NCI-H2196 treated with DMSO at 0.1 percent for 48 hours (cell line): Measurements from ENCODE around the gene DSG2.
"Not testable (repeated sequence)": the region's sequence is repeated elsewhere in the genome, so short reads cannot be mapped to it uniquely, and the experiment has no call there.

Source experiments
- DNase-seq: peaks from one replicate; lab custom pipeline; 2025; ENCODE audit not compliant: unreplicated experiment; lab: John Stamatoyannopoulos, UW

The DSG2 gene

DNA sequence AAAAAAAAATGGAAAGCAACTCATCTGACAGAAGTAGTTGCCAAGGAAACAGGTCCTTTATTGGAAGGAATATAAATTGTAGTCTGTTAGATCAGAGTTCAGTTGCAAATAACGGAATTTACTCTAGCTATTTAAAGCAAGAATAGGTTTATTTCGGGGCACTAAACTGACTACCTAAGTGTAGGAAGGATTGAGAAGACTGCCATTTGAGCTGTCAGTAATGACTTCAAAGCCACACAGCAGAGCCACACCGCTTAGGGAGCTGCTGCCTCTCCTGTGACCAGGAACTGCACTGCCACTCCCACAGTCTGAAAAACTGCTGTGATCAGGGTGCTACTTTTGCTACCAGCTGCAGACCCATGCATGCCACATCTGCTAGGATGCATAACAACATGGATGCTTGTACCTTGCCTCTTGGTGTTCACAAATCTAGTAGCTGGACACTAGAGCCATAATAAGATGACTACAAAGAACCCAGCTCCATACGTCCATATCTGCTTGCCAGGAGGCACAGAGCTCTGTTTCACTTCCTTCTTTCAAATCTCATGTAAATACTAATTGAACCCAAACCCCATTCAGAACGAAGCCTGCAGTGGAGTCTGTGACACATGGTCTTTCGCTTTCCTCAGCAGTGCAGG is 2.2 kb downstream of the DSG2 start:
- no peak for DNase-seq

- DNase-seq = no peak
Measured at GRCh38 chr18:31503011-31503410, 5.0 kb downstream of the DSG2 start.

DNA sequence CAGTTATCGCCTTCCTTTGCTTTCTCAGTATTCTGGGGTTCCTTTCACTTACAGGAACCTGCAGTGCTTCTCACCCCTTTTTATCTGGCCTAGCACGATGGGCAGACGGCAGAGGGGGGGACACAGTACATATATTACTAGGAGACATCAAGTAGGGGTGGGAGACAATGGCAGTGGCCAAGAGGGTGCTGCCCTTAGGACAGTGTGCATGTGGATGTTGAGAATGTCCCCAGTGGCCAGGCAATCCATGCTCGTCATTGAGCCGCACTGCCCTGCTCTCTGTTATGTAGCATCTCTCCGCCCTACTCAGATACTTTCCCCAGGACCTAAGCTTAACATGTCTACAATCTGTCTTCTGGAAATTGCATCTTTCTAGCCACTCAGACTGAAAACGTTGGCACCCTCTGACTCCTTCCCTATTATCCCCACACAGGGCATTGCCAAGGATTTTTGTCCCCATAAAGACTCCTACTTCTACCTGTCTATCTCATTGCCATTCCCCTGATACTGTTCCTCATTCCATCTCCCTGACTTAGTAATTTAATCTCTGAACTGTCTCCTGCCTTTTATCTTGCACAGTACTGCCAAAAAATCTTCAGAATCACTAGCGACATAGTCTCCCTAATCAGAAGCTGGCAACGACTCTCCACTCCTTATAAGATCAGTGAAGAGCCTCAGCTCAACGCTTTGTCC is 6.6 kb downstream of the DSG2 start:
- no peak for DNase-seq

GRCh38 chr18:31505156-31505555 is 7.2 kb downstream of the DSG2 start:
- DNase-seq = no peak

DNA sequence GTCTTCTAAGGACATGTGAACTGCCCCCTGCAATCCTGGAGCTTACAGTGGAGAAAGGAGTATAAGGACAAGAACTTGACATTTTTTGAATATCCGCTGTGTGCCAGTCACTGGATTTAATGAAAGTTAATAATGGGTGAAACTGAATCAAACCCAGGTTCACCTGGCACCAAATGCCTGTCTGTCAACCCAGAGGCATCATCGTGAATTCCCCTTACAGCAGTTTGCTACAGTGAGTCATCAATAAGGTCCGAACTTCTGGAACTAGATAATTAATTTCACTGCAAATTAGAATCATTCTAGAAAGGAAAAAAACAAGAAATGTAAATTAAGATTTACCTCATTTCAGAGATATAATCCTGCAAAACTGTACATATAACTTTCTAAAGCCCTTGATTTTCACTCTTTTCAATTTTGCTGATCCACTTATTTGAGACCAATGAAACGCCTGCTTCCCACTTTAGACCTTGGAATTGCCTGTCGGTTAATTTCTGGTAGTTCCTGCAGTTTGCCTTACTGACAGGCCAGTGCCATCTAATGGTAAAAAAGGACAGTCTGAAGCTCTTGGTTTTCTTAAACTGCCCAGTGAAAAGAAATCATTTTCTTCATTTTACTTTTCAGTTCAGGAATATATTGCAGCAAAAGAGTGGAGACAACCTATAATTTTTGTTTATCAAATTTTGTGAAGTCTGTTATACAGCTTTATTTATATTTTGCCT is 8.2 kb downstream of the DSG2 start:
- no peak for DNase-seq

GRCh38 chr18:31507124-31507523 is 9.1 kb downstream of the DSG2 start:
- DNase-seq = not testable (repeated sequence)

- DNase-seq = no peak
Measured at GRCh38 chr18:31508781-31509180, 10.8 kb downstream of the DSG2 start.

DNA sequence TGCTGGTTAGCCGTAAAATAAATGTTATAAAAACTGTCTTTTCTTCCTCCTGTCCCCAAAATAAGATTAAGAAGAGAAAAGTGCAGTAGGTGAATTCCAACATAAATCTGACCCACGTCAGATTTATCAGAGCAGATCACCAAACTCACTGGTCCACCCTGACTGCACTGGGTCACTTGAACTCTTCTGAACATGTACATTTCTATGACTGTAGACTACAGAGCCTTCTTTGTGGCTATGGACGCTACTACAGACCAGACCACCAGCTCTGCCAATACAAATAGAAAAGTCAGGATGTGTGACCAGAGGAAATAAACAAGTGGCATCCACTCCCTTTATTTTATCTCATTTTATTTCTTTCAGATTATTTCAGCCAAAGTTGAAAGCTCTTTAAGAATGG is 11.6 kb downstream of the DSG2 start:
- no peak for DNase-seq

DNA sequence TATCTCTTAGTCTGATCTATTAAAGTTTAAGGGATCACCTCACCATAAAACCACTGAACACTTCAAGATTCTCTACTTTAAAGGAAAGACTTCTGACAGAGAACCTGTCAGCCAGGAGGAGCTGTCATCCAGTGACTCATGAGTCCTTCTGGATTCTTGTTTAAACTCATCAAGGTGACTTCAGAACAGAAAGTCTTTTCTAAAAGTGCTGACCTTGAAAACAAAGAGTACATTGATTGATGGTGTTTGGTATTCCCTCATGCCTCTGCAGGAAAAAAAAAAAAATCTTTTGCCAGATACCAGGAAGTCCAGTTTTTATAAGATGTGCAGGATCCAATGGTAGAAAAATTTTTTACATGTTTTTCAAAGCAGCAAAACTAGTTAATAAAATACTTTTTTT is 12.3 kb downstream of the DSG2 start:
- DNase-seq = no peak

DNA sequence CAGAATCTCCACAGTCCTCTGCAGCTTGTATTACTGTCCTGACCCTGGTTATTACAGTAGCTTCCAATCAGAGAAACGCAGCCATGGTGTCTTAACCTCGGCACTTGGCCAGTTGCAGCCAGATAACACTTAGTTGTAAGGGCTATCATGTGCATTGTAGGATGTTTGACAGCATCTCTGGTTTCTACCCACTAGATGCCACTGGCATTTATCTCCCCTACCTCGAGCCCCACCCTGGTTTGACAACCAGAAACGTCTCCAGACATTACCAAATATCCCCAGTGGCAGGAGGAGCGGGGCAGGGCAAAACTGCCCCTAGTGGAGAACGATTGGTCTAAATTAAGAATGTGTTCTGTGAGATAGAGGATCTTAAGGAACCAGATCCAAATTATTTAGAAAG is 13.1 kb downstream of the DSG2 start:
- DNase-seq = no peak

DNA sequence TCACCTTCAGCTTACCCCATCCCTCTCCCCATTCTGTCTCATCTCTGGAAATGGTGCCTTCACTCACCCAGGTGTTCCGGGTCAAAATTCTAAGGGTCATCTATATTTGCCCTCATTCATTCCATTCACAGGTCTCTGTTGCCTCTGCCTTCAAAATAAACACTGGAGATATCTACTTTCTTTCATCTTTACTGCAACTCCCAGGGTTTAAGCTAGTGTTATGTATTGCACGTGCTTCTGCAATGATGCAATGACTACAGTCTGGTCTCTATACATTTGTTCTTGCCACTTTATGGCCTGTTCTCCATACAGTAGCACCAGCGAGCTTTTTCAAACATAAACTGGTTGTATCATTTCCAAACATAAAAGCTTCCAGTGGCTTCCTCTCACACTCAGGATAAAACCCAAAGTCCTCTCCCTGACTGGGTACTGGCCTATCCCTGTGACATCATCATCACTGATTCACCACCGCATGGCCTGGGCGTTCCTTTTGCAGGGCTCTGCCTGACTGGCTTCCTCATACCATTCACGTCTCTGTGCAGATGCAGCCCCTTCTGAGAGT is 14.3 kb downstream of the DSG2 start:
- no peak for DNase-seq

DNA sequence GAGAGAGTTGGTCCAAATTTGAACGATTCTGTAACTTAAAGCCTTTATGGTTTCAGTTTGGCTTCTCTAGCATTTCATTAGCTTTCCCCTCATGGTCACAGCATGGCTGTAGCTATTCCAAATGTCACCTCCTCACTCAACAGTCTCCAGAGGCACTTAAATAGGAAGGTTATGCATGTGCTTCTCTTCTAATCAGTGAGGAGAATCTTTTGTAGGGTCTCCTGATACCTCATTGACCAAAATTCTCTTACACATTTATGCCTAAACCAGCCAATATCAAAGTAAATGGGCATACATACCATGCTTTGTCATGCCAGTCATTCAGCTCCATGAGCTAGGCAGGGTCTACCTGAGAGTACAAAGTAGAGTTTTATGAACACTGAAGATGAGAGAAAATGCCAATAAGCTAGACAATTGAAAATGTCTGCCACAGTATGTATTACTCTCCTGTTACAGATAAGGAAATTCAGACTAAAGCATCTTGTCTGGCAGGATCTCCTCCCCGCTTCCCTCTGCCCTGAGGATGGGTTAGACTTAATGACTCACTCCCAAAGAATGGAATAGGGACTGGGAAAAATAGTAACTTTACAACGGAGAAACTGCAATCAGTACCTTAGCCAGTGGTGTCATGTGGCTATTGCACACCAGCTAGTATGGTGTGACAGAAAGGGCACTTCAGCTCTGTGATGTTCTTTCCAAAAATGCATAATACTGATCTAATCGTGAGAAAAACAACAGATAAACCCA is 15.4 kb downstream of the DSG2 start:
- DNase-seq = no peak

GRCh38 chr18:31516437-31516836 is 18.5 kb downstream of the DSG2 start:
- DNase-seq = no peak

DNA sequence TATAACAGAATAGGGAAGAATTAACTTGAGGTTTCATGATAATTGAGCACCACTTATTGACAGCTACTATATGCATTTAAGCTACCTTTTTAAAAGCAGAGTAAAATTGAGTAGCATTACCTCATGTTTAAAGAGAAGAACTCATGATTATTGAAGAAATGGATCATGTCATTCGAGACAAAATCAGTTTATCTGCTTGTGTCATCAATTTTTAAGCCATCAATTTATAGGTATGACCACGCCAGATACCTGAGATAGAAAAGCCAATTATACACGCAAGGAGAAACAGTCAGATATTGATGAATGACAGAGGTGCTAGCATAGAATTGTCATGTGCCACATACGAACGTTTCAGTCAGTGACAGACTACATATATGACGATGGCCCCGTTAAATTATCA is 28.4 kb downstream of the DSG2 start:
- DNase-seq = no peak

DNA sequence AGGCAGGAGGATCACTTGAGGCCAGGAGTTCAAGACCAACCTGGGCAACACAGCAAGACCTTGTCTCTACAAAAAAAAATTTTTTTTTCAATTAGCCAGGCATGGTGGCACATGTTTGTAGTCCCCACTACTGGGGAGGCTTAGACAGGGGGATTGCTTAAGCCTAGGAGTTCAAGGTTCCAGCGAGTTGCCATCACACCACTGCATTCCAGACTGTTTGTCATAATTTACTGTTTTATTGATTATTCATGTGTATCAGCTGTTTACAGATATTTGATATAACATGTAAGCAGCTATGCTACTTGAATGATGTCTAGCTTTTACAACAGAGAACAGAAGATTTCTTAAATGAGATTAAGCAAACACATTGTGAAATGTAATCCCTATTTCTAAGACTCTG is 35.3 kb downstream of the DSG2 start:
- no peak for DNase-seq

GRCh38 chr18:31538837-31539236 is 40.9 kb downstream of the DSG2 start:
- DNase-seq = no peak

DNA sequence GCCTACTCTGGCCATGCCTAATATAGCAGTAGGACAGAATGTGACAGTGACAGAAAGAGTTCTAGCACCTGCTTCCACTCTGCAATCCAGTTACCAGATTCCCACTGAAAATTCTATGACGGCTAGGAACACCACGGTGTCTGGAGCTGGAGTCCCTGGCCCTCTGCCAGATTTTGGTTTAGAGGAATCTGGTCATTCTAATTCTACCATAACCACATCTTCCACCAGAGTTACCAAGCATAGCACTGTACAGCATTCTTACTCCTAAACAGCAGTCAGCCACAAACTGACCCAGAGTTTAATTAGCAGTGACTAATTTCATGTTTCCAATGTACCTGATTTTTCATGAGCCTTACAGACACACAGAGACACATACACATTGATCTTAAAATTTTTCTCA is 48.5 kb downstream of the DSG2 start:
- no peak for DNase-seq

DNA sequence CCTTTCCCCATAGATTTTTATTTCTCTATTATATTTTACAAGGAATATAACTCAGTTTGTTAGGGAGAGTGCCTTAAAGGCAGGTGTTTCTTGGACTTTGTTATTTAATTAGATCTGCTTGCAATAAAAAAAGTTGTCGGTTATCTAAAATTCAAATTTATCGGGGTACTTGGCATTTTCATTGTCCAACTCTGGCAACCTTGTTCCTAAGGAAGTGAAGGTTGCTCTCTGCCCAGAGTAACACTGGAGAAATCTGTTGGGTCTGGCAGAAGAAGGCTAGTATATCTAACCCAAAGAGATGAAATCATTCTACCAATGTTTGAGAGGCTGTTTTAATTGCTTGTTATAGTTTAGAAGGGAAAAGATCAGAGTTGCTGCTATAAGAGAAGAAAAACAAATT is 50.9 kb downstream of the DSG2 start:
- no peak for DNase-seq

DNA sequence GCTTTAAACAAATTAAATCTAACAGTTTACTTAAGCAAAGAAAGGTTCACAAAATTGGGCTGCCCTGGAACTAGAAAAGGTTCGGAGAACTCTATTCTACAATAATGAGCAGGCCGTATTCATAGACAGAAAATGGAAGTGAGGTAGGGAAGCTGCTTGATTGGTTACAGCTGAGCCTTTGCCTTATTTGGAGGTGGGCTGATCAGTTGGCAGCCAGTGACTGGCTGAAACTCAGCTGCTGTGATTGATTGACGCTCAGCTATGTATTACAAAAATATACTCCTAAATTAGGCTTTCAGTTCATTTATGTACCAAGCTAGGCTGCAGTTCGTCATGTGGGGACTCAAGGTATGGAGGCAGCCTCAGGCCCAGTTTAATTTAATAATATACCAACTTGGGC is 51.4 kb downstream of the DSG2 start:
- no peak for DNase-seq

DNA sequence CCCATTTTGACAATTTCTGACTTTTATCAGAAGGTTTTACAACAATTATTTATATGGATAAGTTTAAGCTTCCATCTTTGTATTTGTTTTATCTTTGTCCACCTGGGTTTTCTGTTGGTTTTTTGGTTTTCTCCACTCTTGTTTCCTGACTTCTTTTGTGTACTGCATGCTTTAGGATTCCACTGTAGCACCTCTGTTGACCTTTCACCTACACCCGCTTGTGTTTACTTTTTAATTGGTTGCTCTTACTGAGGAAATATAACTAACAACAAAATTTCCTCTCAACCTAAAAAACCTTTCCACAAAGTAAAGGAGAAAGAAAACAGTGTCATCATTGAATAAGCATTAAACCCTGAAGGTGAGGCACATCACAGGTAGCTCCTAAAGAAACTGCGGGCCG is 53.9 kb downstream of the DSG2 start:
- DNase-seq = no peak

- DNase-seq = no peak
Measured at GRCh38 chr18:31553800-31554199, 55.8 kb downstream of the DSG2 start.
